Transverse colon (tissue), 4 donors: ENCODE data around the gene DNAH7. TPM values are rescaled to one million over a fixed set of nuclear protein-coding genes. Genes with fewer than 3 reads are reported as not detected.

Experiments used
- DNase-seq: peaks from one replicate; pipeline ENCODE4 v3.0.0-alpha.2; 2019
- H3K27ac ChIP-seq, 4 donors: fragments of 200-600 bp; sonication (generic); 2 replicates each; pipeline ENCODE4 v1.5.1; 2016 to 2018; ENCODE audit warnings: inconsistent platforms in 4 of 4
- H3K27me3 ChIP-seq: fragments of 200-600 bp; sonication (generic); 2 replicates; pipeline ENCODE4 v1.5.1; 2017; ENCODE audit warnings: inconsistent platforms
- H3K36me3 ChIP-seq, 4 donors: fragments of 200-600 bp; sonication (generic); 2 replicates each; pipeline ENCODE4 v1.5.1; 2017 to 2019; ENCODE audit warnings: inconsistent platforms in 4 of 4
- H3K4me1 ChIP-seq, 4 donors: fragments of 200-600 bp; sonication (generic); 2 replicates each; pipeline ENCODE4 v1.5.1; 2017 to 2020; ENCODE audit warnings: inconsistent platforms in 4 of 4
- H3K4me3 ChIP-seq, 4 donors: fragments of 200-600 bp; sonication (generic); 1 replicate in 1 of 4; 2 replicates in 3 of 4; pipeline versions ENCODE4 v1.5.1 to v1.6.1; 2017 to 2019; ENCODE audit warnings: inconsistent platforms in 4 of 4
- H3K9me3 ChIP-seq, 2 donors: fragments of 200-600 bp; sonication (generic); 2 replicates each; pipeline ENCODE4 v1.5.1; 2017 to 2019; ENCODE audit warnings: inconsistent platforms in 2 of 2
- CTCF ChIP-seq, 5 experiments: fragments of 200-600 bp in 3 of 5; fragments of 450-650 bp in 2 of 5; sonication (generic) in 3 of 5; IDR thresholded peaks; 1 replicate in 2 of 5; 2 replicates in 3 of 5; pipeline ENCODE4 v1.5.1; 2016 to 2017; ENCODE audit warnings: antibody characterized with exemption in 5 of 5, inconsistent platforms in 3 of 5, mild to moderate bottlenecking in 2 of 5, moderate library complexity in 1 of 5
- EP300 ChIP-seq: sonication (generic); formaldehyde crosslinking; IDR thresholded peaks from one replicate; pipeline ENCODE4 v1.6.1; 2017; ENCODE audit warnings: antibody characterized with exemption, low read depth
- POLR2A ChIP-seq: fragments of 450-650 bp; IDR thresholded peaks from one replicate; pipeline ENCODE4 v1.6.1; 2016; ENCODE audit warnings: antibody characterized with exemption, mild to moderate bottlenecking, moderate library complexity
- POLR2AphosphoS5 ChIP-seq, 3 donors: sonication (generic); formaldehyde crosslinking; IDR thresholded peaks; one replicate each; pipeline ENCODE4 v1.6.1; 2016; ENCODE audit warnings: antibody characterized with exemption in 3 of 3
- WGBS, 2 donors: methylation state at CpG; one replicate each; pipeline ENCODE4 v1.1.5; 2018; ENCODE audit warnings: low coverage in 1 of 2; 5-methylcytosine and 5-hydroxymethylcytosine counted together
- in situ Hi-C, 4 donors: fragments of 200-750 bp; cut with MboI; loops; one replicate each; pipeline versions ENCODE4 v1.15.0 to v1.15.1; 2017; ENCODE audit warnings: low sequenced_read_pairs in 3 of 4, low pct_ligation_motif_present in 1 of 4, low pct_unique_long_range_greater_than_20kb in 1 of 4
- intact Hi-C: fragments of 100-400 bp; cut with DNase I; formaldehyde crosslinking; loops from one replicate; pipeline ENCODE4 v1.15.1; 2023; ENCODE audit warnings: low total_unique reads
- total RNA-seq, 4 donors: library from RNA; depleted of rRNA; stranded (reverse); fragments of >200 nt; gene quantifications; one replicate each; pipeline ENCODE4 v1.1.0, GENCODE V29; 2016

DNAH7 gene
- total RNA-seq, 4 donors from 2014 or later, result 1.8 to 56.9 (median 8.1) TPM

GRCh38 chr2:195808189-195808588, 260.4 kb downstream of the DNAH7 start:
- in situ Hi-C loops (no loop called here), intact Hi-C loops (no loop called here)
- no peaks in the 10 kb centered on the region for H3K9me3 ChIP-seq
- H3K4me1 ChIP-seq, result no peaks in the 10 kb centered on the region
- H3K4me3 ChIP-seq, result no peak overlapping the region
- H3K36me3 ChIP-seq, result no peaks in the 10 kb centered on the region
- H3K27ac ChIP-seq, result no peak overlapping the region
- no peak for DNase-seq
- H3K27me3 ChIP-seq, result no peaks in the 10 kb centered on the region
- TF ChIP-seq EP300 (no peak), POLR2A (no peak), CTCF (IDR thresholded peaks at IDR 0.05) (no peak), POLR2AphosphoS5 (IDR thresholded peaks at IDR 0.05) (no peak)
- 78 to 83% methylated on average over 1 of the region's 1 CpG for WGBS, 2 donors

- H3K36me3 ChIP-seq, result no peaks in the 10 kb centered on the region
- TF ChIP-seq EP300, result no peak
- no peak for TF ChIP-seq POLR2AphosphoS5 (IDR thresholded peaks at IDR 0.05)
- TF ChIP-seq CTCF (IDR thresholded peaks at IDR 0.05), result no peak
- no peak for TF ChIP-seq POLR2A
- intact Hi-C loops (no loop called here), in situ Hi-C loops (no loop called here)
- no peak overlapping the region for H3K27ac ChIP-seq
- no peak for DNase-seq
- no peaks in the 10 kb centered on the region for H3K9me3 ChIP-seq
- no peaks in the 10 kb centered on the region for H3K27me3 ChIP-seq
- no peaks in the 10 kb centered on the region for H3K4me1 ChIP-seq
- H3K4me3 ChIP-seq, result no peak overlapping the region
- WGBS, 2 donors, result 67 to 97% methylated on average over 1 of the region's 1 CpG
Observed at GRCh38 chr2:195805283-195805976, 263.2 kb downstream of the DNAH7 start.

GRCh38 chr2:195795879-195796278, 272.8 kb downstream of the DNAH7 start:
- intact Hi-C loops (no loop called here), in situ Hi-C loops (no loop called here)
- Histone ChIP-seq H3K27me3 (no peaks in the 10 kb centered on the region), H3K4me1 (no peaks in the 10 kb centered on the region), H3K9me3 (no peaks in the 10 kb centered on the region), H3K36me3 (no peaks in the 10 kb centered on the region), H3K27ac (no peak overlapping the region), H3K4me3 (no peak overlapping the region)
- TF ChIP-seq EP300, result no peak
- no peak for TF ChIP-seq POLR2A
- TF ChIP-seq CTCF (IDR thresholded peaks at IDR 0.05), result no peak
- TF ChIP-seq POLR2AphosphoS5 (IDR thresholded peaks at IDR 0.05), result no peak
- DNase-seq, result no peak
- WGBS, 2 donors, result 19% methylated on average over 1 of the region's 1 CpG; no CpG with 5 or more reads in 1 of the 2 donors

GRCh38 chr2:195793881-195794280, 274.8 kb downstream of the DNAH7 start:
- Histone ChIP-seq H3K27me3 (no peaks in the 10 kb centered on the region), H3K4me1 (no peaks in the 10 kb centered on the region), H3K36me3 (no peaks in the 10 kb centered on the region), H3K9me3 (no peaks in the 10 kb centered on the region), H3K4me3 (no peak overlapping the region), H3K27ac (no peak overlapping the region)
- TF ChIP-seq EP300, result no peak
- TF ChIP-seq POLR2AphosphoS5 (IDR thresholded peaks at IDR 0.05), result no peak
- no peak for TF ChIP-seq POLR2A
- no peak for TF ChIP-seq CTCF (IDR thresholded peaks at IDR 0.05)
- intact Hi-C loops (no loop called here), in situ Hi-C loops (no loop called here)
- DNase-seq, result no peak
- WGBS, 2 donors, result 82 to 88% methylated on average over 2 of the region's 2 CpGs
